ENCODE data around the gene CHST11.

Gene CHST11

GRCh38 chr12:104680491-104680890 is 223.7 kb downstream of the CHST11 start:
- H3K4me1 ChIP-seq (ENCODE audit: control insufficient read depth, insufficient read depth, low read length) = peaks cover 9% of the 10 kb centered on the region
- POLR2A ChIA-PET = no interaction called here
- CTCF ChIA-PET = interaction anchor here (0.6 kb wide), 1 partner anchor 223 kb away, joined by 3 read pairs; no protein-coding TSS in a partner anchor

DNA sequence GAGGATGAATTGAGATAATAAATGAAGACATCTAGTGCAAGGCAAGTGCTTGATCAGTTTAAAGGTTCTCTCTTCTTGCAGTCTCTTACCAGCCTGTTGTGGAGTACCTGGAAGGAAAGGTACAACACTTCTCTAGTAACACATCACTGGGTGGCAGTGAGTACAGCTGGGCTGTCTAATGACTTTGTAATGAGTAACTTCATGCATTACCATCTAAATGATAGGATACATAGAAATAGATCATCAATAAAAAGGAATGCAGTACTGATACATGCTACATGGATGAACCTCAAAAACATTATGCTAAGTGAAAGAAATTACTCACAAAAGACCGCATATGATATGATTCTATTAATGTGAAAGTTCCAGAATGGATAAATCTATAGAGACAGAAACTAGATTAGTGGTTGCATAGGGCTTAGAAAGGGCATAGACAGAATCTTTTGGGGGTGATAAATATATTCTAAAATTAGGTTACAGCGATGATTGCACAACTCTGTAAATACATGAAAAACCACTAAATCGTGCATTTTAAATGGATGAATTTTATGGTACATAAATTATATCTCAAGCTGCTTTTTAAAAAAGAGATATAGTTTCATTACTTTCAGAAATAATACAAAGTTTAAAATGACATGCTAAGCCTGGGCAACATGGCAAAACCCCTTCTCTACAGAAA is 224.4 kb downstream of the CHST11 start:
- ChIA-PET POLR2A (no interaction called here), CTCF (no interaction called here)
- no peak overlapping the region for H3K27ac ChIP-seq (ENCODE audit: extremely low read depth, low read depth, low read length)
- no peak for TF ChIP-seq ZFP69B (tag by site-specific recombination; IDR thresholded peaks at IDR 0.05)
- TF ChIP-seq ZNF26 (tag by site-specific recombination; IDR thresholded peaks at IDR 0.05) = no peak
- H3K4me1 ChIP-seq (ENCODE audit: control insufficient read depth, insufficient read depth, low read length) = peaks cover 11% of the 10 kb centered on the region
- no peaks in the 10 kb centered on the region for H3K9me3 ChIP-seq (ENCODE audit: control insufficient read depth, insufficient read depth, low read depth, low read length)
- no peaks in the 10 kb centered on the region for H3K36me3 ChIP-seq (ENCODE audit: control insufficient read depth in 2 of 2, insufficient read depth in 1 of 2, low read length in 2 of 2)
- H3K4me3 ChIP-seq (ENCODE audit: low read depth, low read length) = no peak overlapping the region

More at GRCh38 chr12:104680491-104680890, 223.7 kb downstream of the CHST11 start:
- Histone ChIP-seq H3K27ac (ENCODE audit: extremely low read depth, low read depth, low read length) (no peak overlapping the region), H3K9me3 (ENCODE audit: control insufficient read depth, insufficient read depth, low read depth, low read length) (no peaks in the 10 kb centered on the region), H3K36me3 (ENCODE audit: control insufficient read depth in 2 of 2, insufficient read depth in 1 of 2, low read length in 2 of 2) (no peaks in the 10 kb centered on the region), H3K4me3 (ENCODE audit: low read depth, low read length) (no peak overlapping the region)
- TF ChIP-seq ZFHX2 (tag by site-specific recombination; conservative IDR thresholded peaks at IDR 0.05) (peak; percentile 65), ZNF394 (tag by site-specific recombination; IDR thresholded peaks at IDR 0.05; ENCODE audit: borderline replicate concordance) (no peak), EGR2 (tag by site-specific recombination; IDR thresholded peaks at IDR 0.05; ENCODE audit: low read depth) (peak; percentile 82)

DNA sequence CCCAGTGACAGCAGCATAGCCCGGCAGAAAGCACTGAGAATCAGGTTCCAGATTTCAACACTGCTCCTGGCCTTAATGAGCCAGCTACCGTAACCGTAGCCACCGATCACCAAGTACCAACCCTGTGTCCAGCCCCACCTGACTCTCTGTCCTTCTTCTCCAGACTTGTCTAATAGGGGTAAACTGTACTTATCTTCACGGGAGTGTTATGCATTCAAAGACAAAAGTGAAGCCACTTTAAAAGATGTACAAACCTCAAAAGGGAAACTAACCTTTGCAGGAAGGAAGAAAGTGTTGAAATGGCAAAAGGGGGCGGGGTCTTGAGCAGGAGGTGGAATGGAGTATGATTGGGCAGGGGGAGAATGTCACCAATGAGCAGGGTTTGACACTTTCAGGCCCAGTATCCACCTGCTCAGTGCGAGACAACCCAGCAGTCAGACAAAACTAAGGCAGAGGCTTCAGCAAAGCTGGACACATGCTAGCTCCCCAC is 226.1 kb downstream of the CHST11 start:
- Histone ChIP-seq H3K4me3 (ENCODE audit: low read depth, low read length) (no peak overlapping the region), H3K9me3 (ENCODE audit: control insufficient read depth, insufficient read depth, low read depth, low read length) (no peaks in the 10 kb centered on the region), H3K27ac (ENCODE audit: extremely low read depth, low read depth, low read length) (no peak overlapping the region), H3K36me3 (ENCODE audit: control insufficient read depth in 2 of 2, insufficient read depth in 1 of 2, low read length in 2 of 2) (no peaks in the 10 kb centered on the region), H3K4me1 (ENCODE audit: control insufficient read depth, insufficient read depth, low read length) (peaks cover 11% of the 10 kb centered on the region)
- POLR2A ChIA-PET = no interaction called here
- TF ChIP-seq KLF9 (tag by site-specific recombination; IDR thresholded peaks at IDR 0.05; ENCODE audit: low read depth) (peak; percentile 24; the same call in 1 of the 2 replicates), ZFP41 (tag by site-specific recombination; IDR thresholded peaks at IDR 0.05; ENCODE audit: borderline replicate concordance) (no peak)
- CTCF ChIA-PET = interaction anchor here (1.3 kb wide), 1 partner anchor 368 kb away, joined by 3 read pairs; no protein-coding TSS in a partner anchor

- TF ChIP-seq ZNF558 (tag by site-specific recombination; IDR thresholded peaks at IDR 0.05) = no peak
- peak; percentile 91 for TF ChIP-seq ZNF366 (tag by site-specific recombination; conservative IDR thresholded peaks at IDR 0.05)
- 0 out of 2 replicates have a peak, but pooled peaks have one; percentile 30 for TF ChIP-seq ZBTB17 (tag by site-specific recombination; IDR thresholded peaks at IDR 0.05)
- H3K27ac ChIP-seq (ENCODE audit: extremely low read depth, low read depth, low read length) = no peak overlapping the region
- ChIA-PET CTCF (interaction anchor here (1.3 kb wide), 1 partner anchor 367 kb away, joined by 3 read pairs; no protein-coding TSS in a partner anchor), POLR2A (no interaction called here)
- no peaks in the 10 kb centered on the region for H3K36me3 ChIP-seq (ENCODE audit: control insufficient read depth in 2 of 2, insufficient read depth in 1 of 2, low read length in 2 of 2)
- H3K4me3 ChIP-seq (ENCODE audit: low read depth, low read length) = no peak overlapping the region
- peaks cover 11% of the 10 kb centered on the region for H3K4me1 ChIP-seq (ENCODE audit: control insufficient read depth, insufficient read depth, low read length)
- no peaks in the 10 kb centered on the region for H3K9me3 ChIP-seq (ENCODE audit: control insufficient read depth, insufficient read depth, low read depth, low read length)
Measured at GRCh38 chr12:104683831-104684503, 227.2 kb downstream of the CHST11 start.

DNA sequence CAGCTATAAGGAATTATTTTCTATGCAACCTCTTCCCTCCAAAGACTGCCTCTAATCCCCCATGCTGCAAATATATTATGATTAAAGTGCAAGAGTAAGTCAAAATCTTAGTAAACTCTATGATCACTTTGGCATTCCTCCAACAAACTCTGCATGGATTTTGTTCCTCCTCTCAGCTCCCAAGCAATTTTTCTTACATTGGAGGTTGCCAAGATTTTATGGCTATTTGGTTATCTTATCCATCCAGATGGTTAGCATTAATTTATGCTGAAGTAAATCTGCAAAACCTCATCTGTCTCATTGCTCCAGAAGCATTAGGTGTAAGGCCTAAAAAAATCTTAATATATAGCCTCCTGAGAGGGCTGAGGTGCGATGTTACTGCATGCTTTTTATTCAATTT is 228.1 kb downstream of the CHST11 start:
- Histone ChIP-seq H3K27ac (ENCODE audit: extremely low read depth, low read depth, low read length) (no peak overlapping the region), H3K4me3 (ENCODE audit: low read depth, low read length) (no peak overlapping the region), H3K4me1 (ENCODE audit: control insufficient read depth, insufficient read depth, low read length) (peaks cover 11% of the 10 kb centered on the region), H3K9me3 (ENCODE audit: control insufficient read depth, insufficient read depth, low read depth, low read length) (no peaks in the 10 kb centered on the region), H3K36me3 (ENCODE audit: control insufficient read depth in 2 of 2, insufficient read depth in 1 of 2, low read length in 2 of 2) (no peaks in the 10 kb centered on the region)
- ChIA-PET CTCF (no interaction called here), POLR2A (interaction anchor here (0.6 kb wide), 1 partner anchor 333 kb away, joined by 8 read pairs; no protein-coding TSS in a partner anchor)
- TF ChIP-seq ZNF513 (tag by site-specific recombination; IDR thresholded peaks at IDR 0.05) (0 out of 2 replicates have a peak, but pooled peaks have one; percentile 6), ZNF157 (tag by site-specific recombination; IDR thresholded peaks at IDR 0.05) (no peak)
- TF ChIP-seq, protein P1, sequence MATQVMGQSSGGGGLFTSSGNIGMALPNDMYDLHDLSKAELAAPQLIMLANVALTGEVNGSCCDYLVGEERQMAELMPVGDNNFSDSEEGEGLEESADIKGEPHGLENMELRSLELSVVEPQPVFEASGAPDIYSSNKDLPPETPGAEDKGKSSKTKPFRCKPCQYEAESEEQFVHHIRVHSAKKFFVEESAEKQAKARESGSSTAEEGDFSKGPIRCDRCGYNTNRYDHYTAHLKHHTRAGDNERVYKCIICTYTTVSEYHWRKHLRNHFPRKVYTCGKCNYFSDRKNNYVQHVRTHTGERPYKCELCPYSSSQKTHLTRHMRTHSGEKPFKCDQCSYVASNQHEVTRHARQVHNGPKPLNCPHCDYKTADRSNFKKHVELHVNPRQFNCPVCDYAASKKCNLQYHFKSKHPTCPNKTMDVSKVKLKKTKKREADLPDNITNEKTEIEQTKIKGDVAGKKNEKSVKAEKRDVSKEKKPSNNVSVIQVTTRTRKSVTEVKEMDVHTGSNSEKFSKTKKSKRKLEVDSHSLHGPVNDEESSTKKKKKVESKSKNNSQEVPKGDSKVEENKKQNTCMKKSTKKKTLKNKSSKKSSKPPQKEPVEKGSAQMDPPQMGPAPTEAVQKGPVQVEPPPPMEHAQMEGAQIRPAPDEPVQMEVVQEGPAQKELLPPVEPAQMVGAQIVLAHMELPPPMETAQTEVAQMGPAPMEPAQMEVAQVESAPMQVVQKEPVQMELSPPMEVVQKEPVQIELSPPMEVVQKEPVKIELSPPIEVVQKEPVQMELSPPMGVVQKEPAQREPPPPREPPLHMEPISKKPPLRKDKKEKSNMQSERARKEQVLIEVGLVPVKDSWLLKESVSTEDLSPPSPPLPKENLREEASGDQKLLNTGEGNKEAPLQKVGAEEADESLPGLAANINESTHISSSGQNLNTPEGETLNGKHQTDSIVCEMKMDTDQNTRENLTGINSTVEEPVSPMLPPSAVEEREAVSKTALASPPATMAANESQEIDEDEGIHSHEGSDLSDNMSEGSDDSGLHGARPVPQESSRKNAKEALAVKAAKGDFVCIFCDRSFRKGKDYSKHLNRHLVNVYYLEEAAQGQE (tag by site-specific recombination; IDR thresholded peaks at IDR 0.05) = no peak

Measured in HEK293 (cell line).